ENCODE results near the gene SLC6A6.

The SLC6A6 gene

GRCh38 chr3:14363379-14363778 lies 39.0 kb upstream of the SLC6A6 start:
- Histone ChIP-seq H2AK5ac (ENCODE audit: low read length, severe bottlenecking) (peak overlapping the region; percentile 82), H2AFZ (ENCODE audit: low read depth, low read length) (no peak overlapping the region), H3K27me3 (ENCODE audit: control insufficient read depth in 1 of 2, insufficient read depth in 1 of 2, low read length in 2 of 2) (peaks cover 0 to 92% of the 10 kb centered on the region in 2 experiments), H3K36me3 (ENCODE audit: control insufficient read depth in 1 of 2, insufficient read depth in 2 of 2, low read depth in 1 of 2, low read length in 2 of 2) (no peaks in the 10 kb centered on the region), H3K14ac (ENCODE audit: low read length in 2 of 2) (no peak overlapping the region), H2BK12ac (ENCODE audit: low read length in 2 of 2) (peak overlapping the region in 1 of 2 experiments; percentile 32), H4K91ac (ENCODE audit: low read length) (peak overlapping the region; percentile 71), H3K4me3 (ENCODE audit: insufficient read depth in 1 of 2, low read depth in 1 of 2, low read length in 2 of 2) (no peak overlapping the region), H3K9ac (ENCODE audit: low read length) (no peak overlapping the region), H2BK15ac (ENCODE audit: low read depth, poor library complexity, severe bottlenecking) (no peak overlapping the region), H3K18ac (ENCODE audit: low read depth in 1 of 2, low read length in 2 of 2) (peak overlapping the region; percentile 3 to 15), H3K4me1 (ENCODE audit: control insufficient read depth, insufficient read depth, low read depth, low read length) (peaks cover 51% of the 10 kb centered on the region), H3K4me2 (ENCODE audit: low read length, poor library complexity, severe bottlenecking) (no peak overlapping the region), H3K23ac (ENCODE audit: low read length in 2 of 2) (no peak overlapping the region), H2BK5ac (ENCODE audit: low read depth, low read length, poor library complexity, severe bottlenecking) (no peak overlapping the region), H2BK120ac (ENCODE audit: low read depth, low read length) (peak overlapping the region; percentile 20), H3K79me1 (replicated peaks; ENCODE audit: low read length, poor library complexity, severe bottlenecking) (no peaks in the 10 kb centered on the region), H3K9me3 (ENCODE audit: control insufficient read depth, low read length) (no peaks in the 10 kb centered on the region), H4K8ac (ENCODE audit: low read length) (no peak overlapping the region), H3K4ac (ENCODE audit: low read depth in 1 of 2, low read length in 2 of 2) (peak overlapping the region; percentile 13 to 15), H3K27ac (ENCODE audit: low read length, poor library complexity, severe bottlenecking) (peak overlapping the region; percentile 71)
- WGBS, result 93% methylated on average over 3 of the region's 3 CpGs
- DNase-seq, result no peak

GRCh38 chr3:14363991-14364390 lies 38.4 kb upstream of the SLC6A6 start:
- Histone ChIP-seq H3K27me3 (ENCODE audit: control insufficient read depth in 1 of 2, insufficient read depth in 1 of 2, low read length in 2 of 2) (peaks cover 0 to 92% of the 10 kb centered on the region in 2 experiments), H3K79me1 (replicated peaks; ENCODE audit: low read length, poor library complexity, severe bottlenecking) (no peaks in the 10 kb centered on the region), H2BK5ac (ENCODE audit: low read depth, low read length, poor library complexity, severe bottlenecking) (no peak overlapping the region), H2BK12ac (ENCODE audit: low read length in 2 of 2) (no peak overlapping the region), H4K91ac (ENCODE audit: low read length) (no peak overlapping the region), H2AK5ac (ENCODE audit: low read length, severe bottlenecking) (no peak overlapping the region), H3K14ac (ENCODE audit: low read length in 2 of 2) (no peak overlapping the region), H2BK15ac (ENCODE audit: low read depth, poor library complexity, severe bottlenecking) (no peak overlapping the region), H3K18ac (ENCODE audit: low read depth in 1 of 2, low read length in 2 of 2) (no peak overlapping the region), H2AFZ (ENCODE audit: low read depth, low read length) (no peak overlapping the region), H3K4ac (ENCODE audit: low read depth in 1 of 2, low read length in 2 of 2) (no peak overlapping the region), H3K4me3 (ENCODE audit: insufficient read depth in 1 of 2, low read depth in 1 of 2, low read length in 2 of 2) (no peak overlapping the region), H3K9me3 (ENCODE audit: control insufficient read depth, low read length) (no peaks in the 10 kb centered on the region), H4K8ac (ENCODE audit: low read length) (no peak overlapping the region), H3K9ac (ENCODE audit: low read length) (no peak overlapping the region), H3K36me3 (ENCODE audit: control insufficient read depth in 1 of 2, insufficient read depth in 2 of 2, low read depth in 1 of 2, low read length in 2 of 2) (no peaks in the 10 kb centered on the region), H2BK120ac (ENCODE audit: low read depth, low read length) (no peak overlapping the region), H3K23ac (ENCODE audit: low read length in 2 of 2) (no peak overlapping the region), H3K4me1 (ENCODE audit: control insufficient read depth, insufficient read depth, low read depth, low read length) (peaks cover 49% of the 10 kb centered on the region), H3K4me2 (ENCODE audit: low read length, poor library complexity, severe bottlenecking) (no peak overlapping the region), H3K27ac (ENCODE audit: low read length, poor library complexity, severe bottlenecking) (peak overlapping the region; percentile 71)
- 40% methylated on average over 5 of the region's 5 CpGs for WGBS
- peak; percentile 85 for DNase-seq

DNA sequence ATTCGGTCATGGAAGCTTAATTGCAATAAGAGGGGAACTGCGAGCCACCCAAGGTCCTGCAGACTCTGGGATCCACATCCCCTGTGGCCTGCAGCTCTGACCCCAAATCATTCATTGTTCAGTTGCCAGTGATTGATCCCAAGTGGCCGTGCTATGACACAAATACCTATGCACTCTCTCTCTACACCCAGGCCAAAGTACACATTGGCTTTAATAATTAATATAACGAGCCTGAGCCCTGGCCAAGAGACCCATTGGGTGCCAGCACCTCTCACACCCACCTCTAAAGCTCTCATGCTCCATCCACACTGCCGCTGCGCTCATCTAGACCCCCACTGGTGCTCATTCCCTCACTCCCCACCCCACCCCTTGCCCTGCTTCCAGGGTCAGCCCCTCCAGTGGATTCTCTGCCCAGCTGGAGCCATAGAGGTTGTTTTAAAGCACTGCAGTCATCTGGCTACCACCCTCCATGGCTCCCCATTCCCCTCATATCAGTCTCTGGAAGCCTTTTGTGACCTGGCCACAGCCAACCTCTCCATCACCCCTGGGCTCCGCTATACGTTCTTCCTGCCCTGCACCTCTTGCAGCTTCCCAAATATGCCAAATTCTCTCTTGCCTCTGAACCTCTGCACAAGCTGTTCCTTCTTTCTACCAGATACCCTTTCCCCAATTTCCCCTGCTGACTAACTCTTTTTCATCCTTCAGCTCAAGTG lies 37.7 kb upstream of the SLC6A6 start:
- peak overlapping the region in 1 of 2 experiments; percentile 15 for H2BK12ac ChIP-seq (ENCODE audit: low read length in 2 of 2)
- peak overlapping the region; percentile 10 to 19 for H3K18ac ChIP-seq (ENCODE audit: low read depth in 1 of 2, low read length in 2 of 2)

GRCh38 chr3:14366248-14366647 lies 36.2 kb upstream of the SLC6A6 start:
- H2AK5ac ChIP-seq (ENCODE audit: low read length, severe bottlenecking), result peak overlapping the region; percentile 63
- H3K4me1 ChIP-seq (ENCODE audit: control insufficient read depth, insufficient read depth, low read depth, low read length), result peaks cover 36% of the 10 kb centered on the region
- H3K4ac ChIP-seq (ENCODE audit: low read depth in 1 of 2, low read length in 2 of 2), result no peak overlapping the region
- H3K9ac ChIP-seq (ENCODE audit: low read length), result no peak overlapping the region
- H3K14ac ChIP-seq (ENCODE audit: low read length in 2 of 2), result no peak overlapping the region
- no peak overlapping the region for H3K23ac ChIP-seq (ENCODE audit: low read length in 2 of 2)
- no peak overlapping the region for H2BK15ac ChIP-seq (ENCODE audit: low read depth, poor library complexity, severe bottlenecking)
- peak overlapping the region; percentile 34 for H4K91ac ChIP-seq (ENCODE audit: low read length)
- no peaks in the 10 kb centered on the region for H3K9me3 ChIP-seq (ENCODE audit: control insufficient read depth, low read length)
- no peak for DNase-seq
- H3K27ac ChIP-seq (ENCODE audit: low read length, poor library complexity, severe bottlenecking), result no peak overlapping the region
- H3K4me2 ChIP-seq (ENCODE audit: low read length, poor library complexity, severe bottlenecking), result no peak overlapping the region
- no peak overlapping the region for H2BK5ac ChIP-seq (ENCODE audit: low read depth, low read length, poor library complexity, severe bottlenecking)
- peak overlapping the region in 1 of 2 experiments; percentile 16 for H3K18ac ChIP-seq (ENCODE audit: low read depth in 1 of 2, low read length in 2 of 2)
- no peaks in the 10 kb centered on the region for H3K36me3 ChIP-seq (ENCODE audit: control insufficient read depth in 1 of 2, insufficient read depth in 2 of 2, low read depth in 1 of 2, low read length in 2 of 2)
- no peak overlapping the region for H4K8ac ChIP-seq (ENCODE audit: low read length)
- no peaks in the 10 kb centered on the region for H3K79me1 ChIP-seq (replicated peaks; ENCODE audit: low read length, poor library complexity, severe bottlenecking)
- peaks cover 0 to 79% of the 10 kb centered on the region in 2 experiments for H3K27me3 ChIP-seq (ENCODE audit: control insufficient read depth in 1 of 2, insufficient read depth in 1 of 2, low read length in 2 of 2)
- H2AFZ ChIP-seq (ENCODE audit: low read depth, low read length), result no peak overlapping the region
- no peak overlapping the region for H2BK120ac ChIP-seq (ENCODE audit: low read depth, low read length)
- WGBS, result 82% methylated on average over 8 of the region's 8 CpGs
- H3K4me3 ChIP-seq (ENCODE audit: insufficient read depth in 1 of 2, low read depth in 1 of 2, low read length in 2 of 2), result no peak overlapping the region
- peak overlapping the region in 1 of 2 experiments; percentile 15 for H2BK12ac ChIP-seq (ENCODE audit: low read length in 2 of 2)

More for the DNA sequence above, 37.7 kb upstream of the SLC6A6 start:
- Histone ChIP-seq H3K9me3 (ENCODE audit: control insufficient read depth, low read length) (no peaks in the 10 kb centered on the region), H2AFZ (ENCODE audit: low read depth, low read length) (no peak overlapping the region), H3K4me3 (ENCODE audit: insufficient read depth in 1 of 2, low read depth in 1 of 2, low read length in 2 of 2) (no peak overlapping the region), H3K27ac (ENCODE audit: low read length, poor library complexity, severe bottlenecking) (peak overlapping the region; percentile 63), H3K14ac (ENCODE audit: low read length in 2 of 2) (no peak overlapping the region), H3K27me3 (ENCODE audit: control insufficient read depth in 1 of 2, insufficient read depth in 1 of 2, low read length in 2 of 2) (peaks cover 0 to 84% of the 10 kb centered on the region in 2 experiments), H2BK5ac (ENCODE audit: low read depth, low read length, poor library complexity, severe bottlenecking) (no peak overlapping the region), H3K79me1 (replicated peaks; ENCODE audit: low read length, poor library complexity, severe bottlenecking) (no peaks in the 10 kb centered on the region), H2AK5ac (ENCODE audit: low read length, severe bottlenecking) (peak overlapping the region; percentile 48), H3K36me3 (ENCODE audit: control insufficient read depth in 1 of 2, insufficient read depth in 2 of 2, low read depth in 1 of 2, low read length in 2 of 2) (no peaks in the 10 kb centered on the region), H2BK120ac (ENCODE audit: low read depth, low read length) (no peak overlapping the region), H3K4me2 (ENCODE audit: low read length, poor library complexity, severe bottlenecking) (no peak overlapping the region), H3K23ac (ENCODE audit: low read length in 2 of 2) (no peak overlapping the region), H3K4me1 (ENCODE audit: control insufficient read depth, insufficient read depth, low read depth, low read length) (peaks cover 45% of the 10 kb centered on the region), H2BK15ac (ENCODE audit: low read depth, poor library complexity, severe bottlenecking) (no peak overlapping the region), H4K8ac (ENCODE audit: low read length) (no peak overlapping the region), H4K91ac (ENCODE audit: low read length) (no peak overlapping the region), H3K9ac (ENCODE audit: low read length) (no peak overlapping the region), H3K4ac (ENCODE audit: low read depth in 1 of 2, low read length in 2 of 2) (no peak overlapping the region)
- DNase-seq, result no peak
- 96% methylated on average over 8 of the region's 8 CpGs for WGBS
